GM12874 (cell line): ENCODE measurements around the gene PKP4.

Experiments
- TF ChIP-seq, protein P1 (sequence below): IDR thresholded peaks from 2 replicates; pipeline ENCODE4 v1.5.1; 2011; ENCODE audit warnings: low read depth, mild to moderate bottlenecking, control low read depth, low read length, moderate library complexity; ENCODE audit not compliant: insufficient read depth

Gene PKP4

DNA sequence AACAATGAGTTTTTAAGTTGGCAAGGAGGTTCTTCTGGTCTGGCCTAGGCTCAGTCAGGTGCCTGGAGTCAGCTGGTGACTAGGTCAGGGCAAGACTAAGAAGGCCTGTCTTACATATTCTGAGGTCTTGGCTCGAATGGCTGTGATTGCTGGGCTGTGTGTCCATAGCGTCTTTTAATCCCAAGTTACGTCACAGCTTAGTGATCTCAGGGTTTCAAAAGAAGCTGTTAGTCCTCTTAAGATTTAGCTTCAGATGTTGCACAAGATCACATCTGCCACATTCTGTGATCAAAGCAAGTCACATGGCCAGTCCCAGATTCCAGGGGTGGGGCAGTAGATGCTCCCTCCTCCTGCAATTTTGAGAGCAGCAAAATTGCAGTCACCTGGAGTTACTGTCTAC is 61.3 kb downstream of the PKP4 start:
- TF ChIP-seq, protein P1, sequence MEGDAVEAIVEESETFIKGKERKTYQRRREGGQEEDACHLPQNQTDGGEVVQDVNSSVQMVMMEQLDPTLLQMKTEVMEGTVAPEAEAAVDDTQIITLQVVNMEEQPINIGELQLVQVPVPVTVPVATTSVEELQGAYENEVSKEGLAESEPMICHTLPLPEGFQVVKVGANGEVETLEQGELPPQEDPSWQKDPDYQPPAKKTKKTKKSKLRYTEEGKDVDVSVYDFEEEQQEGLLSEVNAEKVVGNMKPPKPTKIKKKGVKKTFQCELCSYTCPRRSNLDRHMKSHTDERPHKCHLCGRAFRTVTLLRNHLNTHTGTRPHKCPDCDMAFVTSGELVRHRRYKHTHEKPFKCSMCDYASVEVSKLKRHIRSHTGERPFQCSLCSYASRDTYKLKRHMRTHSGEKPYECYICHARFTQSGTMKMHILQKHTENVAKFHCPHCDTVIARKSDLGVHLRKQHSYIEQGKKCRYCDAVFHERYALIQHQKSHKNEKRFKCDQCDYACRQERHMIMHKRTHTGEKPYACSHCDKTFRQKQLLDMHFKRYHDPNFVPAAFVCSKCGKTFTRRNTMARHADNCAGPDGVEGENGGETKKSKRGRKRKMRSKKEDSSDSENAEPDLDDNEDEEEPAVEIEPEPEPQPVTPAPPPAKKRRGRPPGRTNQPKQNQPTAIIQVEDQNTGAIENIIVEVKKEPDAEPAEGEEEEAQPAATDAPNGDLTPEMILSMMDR, result no peak

DNA sequence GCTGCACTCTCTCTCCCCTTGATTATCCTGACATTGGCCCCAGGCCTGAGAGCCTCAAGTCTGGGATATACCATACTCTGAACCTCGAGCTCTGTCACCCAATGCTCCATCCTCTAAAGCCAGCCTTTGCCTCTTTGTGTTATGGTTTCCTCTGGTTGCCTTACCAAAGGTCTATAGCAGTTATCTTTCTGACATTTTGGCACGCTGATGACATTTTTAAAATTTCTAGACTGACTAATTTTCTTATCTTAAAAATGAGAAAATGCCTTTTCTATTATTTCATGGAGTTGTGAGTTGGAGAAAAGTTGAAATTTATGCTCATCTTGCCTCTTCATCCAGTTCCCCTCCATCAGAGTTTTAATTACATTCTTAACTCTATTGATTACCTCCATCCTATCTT is 62.7 kb downstream of the PKP4 start:
- TF ChIP-seq, protein P1, result no peak

DNA sequence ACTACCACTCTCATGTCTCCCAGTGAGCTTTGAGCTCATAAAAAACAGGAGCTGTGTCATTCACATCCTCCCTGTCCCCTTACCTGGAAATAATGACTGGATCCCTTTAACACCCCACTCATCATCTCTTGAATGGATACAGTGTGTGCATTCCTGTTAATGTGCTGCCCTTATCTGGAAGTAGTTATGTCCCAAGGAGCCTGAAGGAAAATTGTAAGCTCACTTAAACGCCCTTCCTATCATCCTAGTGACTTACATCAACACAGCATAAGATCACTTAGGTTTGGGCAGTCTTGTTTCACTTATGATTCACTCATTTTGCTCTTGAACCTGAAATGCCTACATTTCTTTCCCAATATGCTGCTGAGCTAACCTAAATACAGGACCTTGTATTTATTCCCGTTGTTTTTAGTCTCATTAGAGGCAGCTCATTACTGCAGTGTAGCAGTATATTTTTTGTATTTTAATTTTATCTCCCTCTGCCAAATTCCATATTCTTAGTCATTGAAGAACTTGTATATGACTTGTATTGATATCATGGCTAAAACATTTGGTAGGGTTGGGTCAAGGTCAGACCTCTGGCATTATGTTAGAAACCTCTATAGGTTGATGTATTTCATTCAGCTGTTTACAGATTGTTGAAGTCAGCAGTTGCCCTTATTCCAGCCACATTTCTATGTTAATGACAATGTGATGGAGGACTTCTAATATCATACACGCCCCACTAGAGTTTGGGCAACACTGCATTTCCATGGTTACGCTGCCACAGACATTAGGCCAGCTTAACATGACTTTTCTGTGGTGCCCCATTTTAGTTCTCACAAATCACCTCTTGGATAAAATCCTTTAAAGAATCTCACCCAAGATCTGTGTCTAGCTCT is 72.9 kb downstream of the PKP4 start:
- TF ChIP-seq, protein P1, result no peak

DNA sequence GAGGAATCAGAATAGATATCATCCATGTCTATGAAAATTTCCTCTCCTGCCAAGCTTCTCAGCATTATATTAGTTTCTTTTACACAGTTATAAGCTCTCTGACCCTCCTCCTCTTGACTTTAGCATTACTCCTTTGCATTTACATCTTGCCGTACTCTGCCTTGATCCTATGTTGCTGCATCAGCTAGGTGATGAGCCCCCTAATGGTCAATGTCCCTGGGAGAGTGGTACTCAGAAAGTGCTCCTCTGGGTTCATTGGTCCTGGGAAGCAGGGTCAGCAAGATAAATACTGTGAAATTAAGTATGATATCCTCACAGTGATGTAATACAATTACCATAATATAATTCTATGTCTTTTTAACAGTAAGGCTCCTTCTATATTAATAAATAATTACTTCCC is 74.1 kb downstream of the PKP4 start:
- TF ChIP-seq, protein P1, result no peak

DNA sequence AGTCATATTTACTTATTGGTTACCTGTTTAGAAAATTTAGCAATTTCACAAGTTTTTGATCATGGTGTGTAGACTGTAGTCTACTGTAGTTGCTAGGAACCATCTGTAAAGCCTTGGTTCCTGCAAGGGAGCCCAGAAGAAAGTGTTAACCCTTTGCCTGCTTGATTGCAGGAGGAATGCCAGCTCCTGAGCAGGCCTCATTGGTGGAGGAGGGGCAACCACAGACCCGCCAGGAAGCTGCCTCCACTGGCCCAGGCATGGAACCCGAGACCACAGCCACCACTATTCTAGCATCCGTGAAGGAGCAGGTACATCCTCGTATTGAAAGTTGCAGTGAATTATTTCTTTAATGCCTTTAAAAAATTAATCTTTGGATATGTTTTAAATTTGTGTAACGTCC is 76.3 kb downstream of the PKP4 start:
- TF ChIP-seq, protein P1, result no peak

DNA sequence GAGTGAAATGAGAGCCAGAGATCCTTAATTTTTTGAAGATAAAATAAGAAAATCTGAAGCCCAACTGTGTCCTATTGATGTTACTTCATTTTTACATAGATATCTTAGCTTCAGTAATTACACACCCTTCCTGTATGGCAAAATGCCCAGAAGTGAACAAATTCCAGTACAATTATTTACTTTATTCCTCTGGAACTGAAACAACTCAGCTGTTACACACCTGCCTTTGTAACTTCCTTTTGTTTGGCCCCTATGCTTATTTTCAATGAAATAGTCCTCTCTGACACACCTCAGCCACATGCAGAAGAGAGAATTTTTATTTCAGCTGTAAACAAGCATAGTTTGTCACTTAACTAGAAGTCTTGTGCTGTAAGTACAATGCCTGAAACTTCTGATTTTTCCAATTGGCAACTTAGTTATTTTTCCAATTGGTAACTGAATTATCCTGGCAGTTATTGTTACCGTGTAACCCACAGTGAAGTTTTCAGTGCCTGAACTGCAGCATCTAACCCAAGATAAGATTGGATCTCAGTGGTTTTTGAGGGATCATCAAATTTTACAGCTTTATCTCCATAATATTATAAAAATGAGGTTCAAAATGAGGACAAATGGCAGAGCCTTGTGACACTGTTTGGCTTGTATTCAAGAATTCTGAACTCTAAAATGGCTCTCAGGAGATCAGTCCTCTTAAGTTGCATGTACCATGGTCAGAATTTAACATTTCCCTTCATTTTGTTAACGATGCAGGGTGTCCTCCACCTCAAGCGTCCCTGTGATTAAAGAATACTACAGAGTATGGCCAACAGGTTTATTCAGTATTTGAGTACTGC is 82.6 kb downstream of the PKP4 start:
- TF ChIP-seq, protein P1, result no peak

DNA sequence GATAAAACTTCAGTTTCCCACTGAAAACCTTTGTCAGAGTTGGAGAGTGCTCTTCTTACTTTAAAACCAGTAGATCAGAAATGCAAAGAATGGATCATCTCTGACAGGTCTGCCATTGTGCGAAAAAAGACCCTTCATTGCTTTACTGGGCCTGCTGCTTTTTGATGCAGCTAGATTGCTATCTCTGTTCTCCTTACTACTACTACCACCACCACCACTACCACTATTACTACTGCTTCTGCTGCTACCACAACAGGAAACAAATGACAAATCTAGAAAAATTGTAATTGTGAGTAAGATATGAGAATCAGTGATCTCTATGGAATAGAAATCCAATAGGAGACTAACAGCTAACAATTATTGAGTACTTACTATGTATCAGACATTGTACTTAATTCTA is 85.8 kb downstream of the PKP4 start:
- TF ChIP-seq, protein P1, result no peak
